Esophagus muscularis mucosa (tissue), 4 donors: ENCODE results near the gene IL20. TPM values are rescaled to one million over a fixed set of nuclear protein-coding genes. Genes with fewer than 3 reads are reported as not detected.

Experiments
- DNase-seq: peaks from one replicate; pipeline ENCODE4 v3.0.0-alpha.2; 2017; ENCODE audit errors: extremely low spot score
- H3K27ac ChIP-seq, 4 donors: fragments of 200-600 bp; sonication (generic); replicated peaks in 1 of 4; 1 replicate in 3 of 4; 2 replicates in 1 of 4; pipeline ENCODE4 v1.5.1; 2016 to 2019; ENCODE audit warnings: mild to moderate bottlenecking in 1 of 4
- H3K27me3 ChIP-seq, 4 donors: fragments of 200-600 bp; sonication (generic); one replicate each; pipeline versions ENCODE4 v1.5.1 to v1.6.0; 2016 to 2019
- H3K36me3 ChIP-seq, 4 donors: fragments of 200-600 bp; sonication (generic); one replicate each; pipeline ENCODE4 v1.5.1; 2016 to 2019
- H3K4me1 ChIP-seq, 4 donors: fragments of 200-600 bp; sonication (generic); one replicate each; pipeline ENCODE4 v1.5.1; 2016 to 2019
- H3K4me3 ChIP-seq, 4 donors: fragments of 200-600 bp; sonication (generic); 1 replicate in 2 of 4; 2 replicates in 2 of 4; pipeline ENCODE4 v1.5.1; 2016 to 2019; ENCODE audit warnings: mild to moderate bottlenecking in 4 of 4, moderate library complexity in 1 of 4
- H3K9me3 ChIP-seq, 4 donors: fragments of 200-600 bp; sonication (generic); 1 replicate in 3 of 4; 2 replicates in 1 of 4; pipeline ENCODE4 v1.5.1; 2016 to 2019
- EP300 ChIP-seq: sonication (generic); formaldehyde crosslinking; IDR thresholded peaks from one replicate; pipeline ENCODE4 v1.6.1; 2017; ENCODE audit warnings: antibody characterized with exemption
- POLR2A ChIP-seq: fragments of 450-650 bp; IDR thresholded peaks from one replicate; pipeline ENCODE4 v1.6.1; 2017; ENCODE audit warnings: antibody characterized with exemption, moderate library complexity, mild to moderate bottlenecking, low read depth
- POLR2AphosphoS5 ChIP-seq, 2 donors: sonication (generic); formaldehyde crosslinking; IDR thresholded peaks; one replicate each; pipeline ENCODE4 v1.6.1; 2017; ENCODE audit warnings: antibody characterized with exemption in 2 of 2
- WGBS: methylation state at CpG from one replicate; pipeline ENCODE4 v1.1.5; 2018; 5-methylcytosine and 5-hydroxymethylcytosine counted together
- intact Hi-C: fragments of 100-400 bp; cut with DNase I; formaldehyde crosslinking; loops from one replicate; pipeline ENCODE4 v1.15.1; 2023
- total RNA-seq, 4 donors: library from RNA; depleted of rRNA; stranded (reverse); fragments of >200 nt; gene quantifications; one replicate each; pipeline versions ENCODE4 v1.1.0 to v1.2.1, GENCODE V29; 2016
- TF ChIP-seq, protein P1 (sequence below), 3 experiments: fragments of 200-600 bp in 2 of 3; fragments of 450-650 bp in 1 of 3; sonication (generic) in 2 of 3; IDR thresholded peaks; one replicate each; pipeline ENCODE4 v1.5.1; 2017 to 2019; ENCODE audit warnings: antibody characterized with exemption in 3 of 3, mild to moderate bottlenecking in 2 of 3, moderate library complexity in 1 of 3

IL20 gene
- total RNA-seq, 4 donors from 2014 or later: not detected

- 61% methylated on average over 1 of the region's 1 CpG for WGBS
- intact Hi-C loops: no loop called here
- H3K4me3 ChIP-seq: no peak overlapping the region
- no peak overlapping the region for H3K27ac ChIP-seq
- no peaks in the 10 kb centered on the region for H3K9me3 ChIP-seq
- no peak for DNase-seq
- peaks cover 0 to 13% (median 0%) of the 10 kb centered on the region in 4 donors for H3K27me3 ChIP-seq
- H3K4me1 ChIP-seq: peaks cover 0 to 7% (median 0%) of the 10 kb centered on the region in 4 donors
- H3K36me3 ChIP-seq: no peaks in the 10 kb centered on the region
- TF ChIP-seq EP300 (no peak), POLR2AphosphoS5 (IDR thresholded peaks at IDR 0.05) (no peak), POLR2A (no peak)
- TF ChIP-seq, protein P1, sequence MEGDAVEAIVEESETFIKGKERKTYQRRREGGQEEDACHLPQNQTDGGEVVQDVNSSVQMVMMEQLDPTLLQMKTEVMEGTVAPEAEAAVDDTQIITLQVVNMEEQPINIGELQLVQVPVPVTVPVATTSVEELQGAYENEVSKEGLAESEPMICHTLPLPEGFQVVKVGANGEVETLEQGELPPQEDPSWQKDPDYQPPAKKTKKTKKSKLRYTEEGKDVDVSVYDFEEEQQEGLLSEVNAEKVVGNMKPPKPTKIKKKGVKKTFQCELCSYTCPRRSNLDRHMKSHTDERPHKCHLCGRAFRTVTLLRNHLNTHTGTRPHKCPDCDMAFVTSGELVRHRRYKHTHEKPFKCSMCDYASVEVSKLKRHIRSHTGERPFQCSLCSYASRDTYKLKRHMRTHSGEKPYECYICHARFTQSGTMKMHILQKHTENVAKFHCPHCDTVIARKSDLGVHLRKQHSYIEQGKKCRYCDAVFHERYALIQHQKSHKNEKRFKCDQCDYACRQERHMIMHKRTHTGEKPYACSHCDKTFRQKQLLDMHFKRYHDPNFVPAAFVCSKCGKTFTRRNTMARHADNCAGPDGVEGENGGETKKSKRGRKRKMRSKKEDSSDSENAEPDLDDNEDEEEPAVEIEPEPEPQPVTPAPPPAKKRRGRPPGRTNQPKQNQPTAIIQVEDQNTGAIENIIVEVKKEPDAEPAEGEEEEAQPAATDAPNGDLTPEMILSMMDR (IDR thresholded peaks at IDR 0.05): no peak
These were observed 2.2 kb upstream of the IL20 start for GRCh38 chr1:206863266-206863665.

- Histone ChIP-seq H3K4me3 (no peak overlapping the region), H3K9me3 (no peaks in the 10 kb centered on the region), H3K27me3 (peaks cover 0 to 5% (median 0%) of the 10 kb centered on the region in 4 donors), H3K36me3 (no peaks in the 10 kb centered on the region), H3K4me1 (peaks cover 0 to 7% (median 0%) of the 10 kb centered on the region in 4 donors), H3K27ac (no peak overlapping the region)
- 35% methylated on average over 2 of the region's 2 CpGs for WGBS
- no peak for TF ChIP-seq EP300
- DNase-seq: no peak
- intact Hi-C loops: loop anchor here (5.0 kb wide), 1 partner anchor 41 kb away; no protein-coding TSS in a partner anchor
These were observed 639 bp downstream of the IL20 start for GRCh38 chr1:206866062-206866461.

- no peak for TF ChIP-seq POLR2AphosphoS5 (IDR thresholded peaks at IDR 0.05)
- TF ChIP-seq, protein P1 (IDR thresholded peaks at IDR 0.05): no peak
- TF ChIP-seq EP300: no peak
- TF ChIP-seq POLR2A: no peak
- H3K27ac ChIP-seq: no peak overlapping the region
- no peaks in the 10 kb centered on the region for H3K9me3 ChIP-seq
These were observed 1.8 kb downstream of the IL20 start for GRCh38 chr1:206867239-206867638.

GRCh38 chr1:206867716-206868115 lies 2.3 kb downstream of the IL20 start:
- H3K27me3 ChIP-seq: no peaks in the 10 kb centered on the region
- no peak overlapping the region for H3K27ac ChIP-seq
- H3K36me3 ChIP-seq: no peaks in the 10 kb centered on the region
- no peak for TF ChIP-seq POLR2AphosphoS5 (IDR thresholded peaks at IDR 0.05)
- TF ChIP-seq, protein P1 (IDR thresholded peaks at IDR 0.05): no peak
- TF ChIP-seq EP300: no peak
- TF ChIP-seq POLR2A: no peak
- intact Hi-C loops: loop anchor here (5.0 kb wide), 1 partner anchor 40 kb away; no protein-coding TSS in a partner anchor
- H3K9me3 ChIP-seq: peaks cover 0 to 2% (median 0%) of the 10 kb centered on the region in 4 donors
- DNase-seq: no peak
- no peak overlapping the region for H3K4me3 ChIP-seq
- peaks cover 0 to 7% (median 0%) of the 10 kb centered on the region in 4 donors for H3K4me1 ChIP-seq

More at GRCh38 chr1:206867239-206867638, 1.8 kb downstream of the IL20 start:
- WGBS: 93% methylated on average over 1 of the region's 1 CpG
- intact Hi-C loops: loop anchor here (5.0 kb wide), 1 partner anchor 40 kb away; no protein-coding TSS in a partner anchor
- no peaks in the 10 kb centered on the region for H3K36me3 ChIP-seq
- DNase-seq: no peak
- H3K4me1 ChIP-seq: peaks cover 0 to 7% (median 0%) of the 10 kb centered on the region in 4 donors
- H3K27me3 ChIP-seq: no peaks in the 10 kb centered on the region
- H3K4me3 ChIP-seq: no peak overlapping the region

DNA sequence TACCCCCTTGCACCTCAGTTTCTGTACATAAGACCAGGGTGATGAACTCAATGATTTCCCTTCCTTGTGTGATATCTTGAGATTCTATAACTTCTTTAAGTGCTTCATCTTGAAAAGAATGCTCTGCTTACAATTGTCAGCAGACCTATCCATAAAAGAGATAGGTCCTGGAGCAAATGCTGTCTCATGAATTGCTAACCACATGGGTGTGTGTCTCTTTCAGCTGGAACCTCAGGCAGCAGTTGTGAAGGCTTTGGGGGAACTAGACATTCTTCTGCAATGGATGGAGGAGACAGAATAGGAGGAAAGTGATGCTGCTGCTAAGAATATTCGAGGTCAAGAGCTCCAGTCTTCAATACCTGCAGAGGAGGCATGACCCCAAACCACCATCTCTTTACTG lies 2.8 kb downstream of the IL20 start:
- H3K27ac ChIP-seq: no peak overlapping the region
- DNase-seq: no peak
- TF ChIP-seq EP300: no peak
- TF ChIP-seq, protein P1 (IDR thresholded peaks at IDR 0.05): no peak
- TF ChIP-seq POLR2A: no peak
- TF ChIP-seq POLR2AphosphoS5 (IDR thresholded peaks at IDR 0.05): no peak
- no peak overlapping the region for H3K4me3 ChIP-seq
- WGBS: 36% methylated on average over 1 of the region's 1 CpG
- no peaks in the 10 kb centered on the region for H3K36me3 ChIP-seq
- peaks cover 0 to 2% (median 0%) of the 10 kb centered on the region in 4 donors for H3K9me3 ChIP-seq
- peaks cover 0 to 7% (median 0%) of the 10 kb centered on the region in 4 donors for H3K4me1 ChIP-seq
- H3K27me3 ChIP-seq: no peaks in the 10 kb centered on the region
- intact Hi-C loops: loop anchor here (5.0 kb wide), 1 partner anchor 39 kb away; no protein-coding TSS in a partner anchor
